HG03039 (cell line): Measurements from ENCODE around the gene NCS1.

Experiments
- ATAC-seq: cut with Tn5 transposase; IDR thresholded peaks from one replicate; pipeline ENCODE4 v1.9.1; 2021; ENCODE audit warnings: mild to moderate bottlenecking, moderate library complexity; ENCODE audit not compliant: unreplicated experiment

NCS1 gene

GRCh38 chr9:130193103-130193502 lies 20.9 kb downstream of the NCS1 start:
- no peak for ATAC-seq

DNA sequence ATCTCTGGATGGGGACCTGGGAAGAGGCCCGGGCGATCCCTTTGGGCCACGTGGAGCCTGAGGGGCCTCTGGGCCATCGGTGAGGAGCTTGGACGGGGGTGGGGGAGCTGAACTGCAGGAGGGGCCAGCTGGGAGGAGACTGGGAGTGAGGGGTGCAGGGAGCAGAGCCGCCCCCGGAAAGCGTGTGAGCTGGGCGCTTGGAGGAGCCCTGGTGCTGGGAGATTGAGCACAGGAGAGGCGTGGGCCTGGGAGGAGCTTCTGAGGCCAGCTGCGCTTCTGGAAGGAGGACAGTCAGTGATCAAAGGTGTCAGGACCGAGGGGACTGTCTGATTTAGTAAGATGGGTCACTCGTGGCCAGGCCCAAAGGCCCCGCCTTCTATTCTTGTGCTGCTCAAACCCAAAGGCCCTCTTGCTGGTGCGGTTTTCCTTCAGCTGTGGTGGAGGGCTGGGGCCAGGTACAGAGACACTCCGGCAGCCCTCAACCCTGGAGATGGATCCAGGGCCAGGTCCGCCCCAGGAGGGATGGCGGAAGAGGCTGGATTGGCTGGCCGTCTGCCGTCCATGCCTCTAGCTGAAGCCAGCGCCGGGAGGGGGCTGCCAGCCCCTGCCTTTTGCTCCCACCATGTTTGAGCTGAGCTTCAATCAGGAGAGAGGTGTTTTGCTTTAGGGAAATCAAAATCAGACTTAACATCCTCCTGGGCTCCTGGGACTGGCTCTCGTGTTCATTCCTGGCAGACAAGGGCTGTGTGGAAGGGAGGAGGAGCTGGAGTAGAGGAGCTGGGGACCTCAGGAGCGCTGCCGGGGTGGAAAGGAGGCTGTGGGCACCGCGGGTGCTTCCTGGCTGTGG lies 21.6 kb downstream of the NCS1 start:
- no peak for ATAC-seq

GRCh38 chr9:130194378-130194932 lies 22.3 kb downstream of the NCS1 start:
- no peak for ATAC-seq

- ATAC-seq: no peak
These were observed 23.4 kb downstream of the NCS1 start for GRCh38 chr9:130195638-130196037.

GRCh38 chr9:130196643-130197042 lies 24.4 kb downstream of the NCS1 start:
- no peak for ATAC-seq

DNA sequence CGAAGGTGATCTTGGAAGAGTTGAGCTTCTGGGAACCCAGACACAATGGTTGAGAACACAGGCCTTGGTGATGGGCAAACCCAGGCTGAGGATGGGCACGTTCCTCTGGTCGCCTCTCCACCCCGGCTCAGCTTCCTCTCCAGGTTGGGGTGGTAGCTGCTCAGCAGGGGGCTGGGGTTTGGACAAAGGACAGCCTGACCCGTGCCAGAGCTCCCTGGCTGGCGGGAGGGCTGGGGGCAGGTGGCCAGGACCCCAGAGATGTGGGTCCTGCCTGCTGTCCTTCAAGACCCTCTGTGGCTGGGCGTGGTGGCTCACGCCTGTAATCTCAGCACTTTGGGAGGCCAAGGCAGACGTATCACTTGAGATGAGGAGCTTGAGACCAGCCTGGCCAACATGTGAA lies 25.2 kb downstream of the NCS1 start:
- no peak for ATAC-seq

- no peak for ATAC-seq
These were observed 25.7 kb downstream of the NCS1 start for GRCh38 chr9:130197888-130198287.

- no peak for ATAC-seq
These were observed 26.4 kb downstream of the NCS1 start for GRCh38 chr9:130198501-130199179.

GRCh38 chr9:130199605-130200004 lies 27.4 kb downstream of the NCS1 start:
- no peak for ATAC-seq

DNA sequence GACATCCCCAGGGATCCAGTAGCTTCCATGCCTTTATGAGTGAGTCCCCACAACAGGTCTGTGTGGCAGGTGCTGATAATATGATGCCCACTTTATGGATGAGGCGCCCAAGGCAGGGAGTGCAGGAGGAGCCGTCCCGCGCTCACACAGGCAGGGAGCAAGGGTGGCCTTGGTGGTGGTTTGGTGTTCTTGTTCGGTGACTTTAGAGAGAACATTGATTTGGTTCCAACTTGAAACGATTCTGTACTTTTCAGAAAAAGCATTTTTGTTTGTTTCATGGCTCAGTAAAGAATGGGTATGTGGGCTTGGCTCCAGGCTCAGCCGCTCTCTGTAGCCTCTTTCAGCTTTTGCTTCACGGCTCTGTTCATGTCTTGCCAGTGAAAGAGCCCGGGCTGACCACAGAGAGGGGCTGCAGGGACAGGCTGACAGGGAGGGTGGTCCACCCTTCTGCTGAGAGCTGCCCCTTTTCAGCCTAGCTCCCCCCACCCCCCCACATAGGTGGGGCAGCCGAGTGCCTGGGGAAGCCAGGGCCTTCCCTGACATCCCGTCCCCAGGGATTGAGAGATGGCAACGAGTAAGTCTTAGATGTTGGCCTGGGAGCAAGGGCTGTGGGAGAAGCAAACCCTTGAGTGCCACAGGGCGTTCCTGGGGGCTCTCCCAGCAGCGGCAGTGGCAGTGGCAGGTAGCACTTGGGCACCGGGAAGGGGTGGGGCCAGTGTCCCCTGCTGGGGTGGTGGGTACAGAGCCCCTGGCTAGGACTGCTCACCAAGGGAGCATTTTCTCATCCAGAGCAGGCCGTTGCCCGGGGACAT lies 28.0 kb downstream of the NCS1 start:
- ATAC-seq: no peak

- no peak for ATAC-seq
These were observed 29.2 kb downstream of the NCS1 start for GRCh38 chr9:130201399-130201873.

- ATAC-seq: no peak
These were observed 29.8 kb downstream of the NCS1 start for GRCh38 chr9:130201974-130202373.

DNA sequence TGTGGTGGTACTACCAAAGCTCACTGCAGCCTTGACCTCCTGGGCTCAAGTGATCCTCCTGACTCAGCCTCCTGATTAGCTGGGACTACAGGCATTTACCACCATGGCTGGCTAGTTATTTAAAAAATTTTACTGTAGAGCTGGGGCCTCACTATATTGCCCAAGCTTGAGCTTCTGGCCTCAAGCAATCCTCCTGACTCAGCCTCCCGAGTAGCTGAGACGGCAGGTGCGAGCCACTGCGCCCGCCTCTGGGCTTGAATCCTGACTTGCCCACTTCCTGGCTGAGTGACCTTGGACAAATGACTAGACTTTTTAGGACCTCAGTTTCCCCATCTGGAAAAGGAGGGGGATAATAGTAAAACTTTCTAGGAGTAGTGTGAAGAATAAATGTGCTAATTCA lies 32.1 kb downstream of the NCS1 start:
- no peak for ATAC-seq

DNA sequence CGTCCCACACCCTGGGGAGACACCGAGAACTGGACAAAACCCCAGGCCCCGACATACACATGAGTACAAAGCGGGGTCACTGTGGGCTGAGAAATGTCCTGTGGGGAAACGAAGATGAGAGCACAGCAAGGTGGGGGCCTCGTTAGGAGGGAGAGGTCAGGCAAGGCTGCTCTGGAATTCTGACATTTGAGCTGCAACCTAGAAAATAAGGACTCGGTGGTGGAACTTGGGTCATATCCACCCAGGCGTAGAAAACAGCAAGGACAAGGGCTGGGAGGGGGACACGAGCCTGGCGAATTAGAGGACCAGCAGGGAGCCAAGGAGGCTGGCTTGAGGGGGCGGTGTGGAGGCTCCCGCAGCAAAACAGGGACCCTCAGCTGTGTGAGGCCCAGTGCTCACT lies 32.8 kb downstream of the NCS1 start:
- ATAC-seq: no peak

DNA sequence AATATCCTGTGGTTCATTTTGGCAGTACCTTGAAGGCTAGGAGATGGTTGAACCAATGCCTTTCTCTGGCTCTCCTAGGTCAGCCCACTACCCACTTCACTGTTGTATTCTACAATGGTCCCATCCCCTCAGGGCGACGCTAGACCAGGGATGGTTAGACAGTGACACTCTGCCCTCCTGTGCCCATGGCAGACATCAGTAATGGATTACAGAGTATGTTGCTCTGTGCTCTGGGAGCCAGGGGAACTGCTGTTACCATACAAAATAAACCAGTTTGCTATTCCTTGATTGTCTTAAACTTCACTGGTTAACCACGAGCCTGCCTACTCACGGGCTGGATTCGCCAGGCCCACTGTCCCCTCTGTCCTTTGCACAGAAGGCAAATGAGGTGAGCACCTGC lies 33.7 kb downstream of the NCS1 start:
- no peak for ATAC-seq

GRCh38 chr9:130206579-130206978 lies 34.4 kb downstream of the NCS1 start:
- ATAC-seq: no peak

DNA sequence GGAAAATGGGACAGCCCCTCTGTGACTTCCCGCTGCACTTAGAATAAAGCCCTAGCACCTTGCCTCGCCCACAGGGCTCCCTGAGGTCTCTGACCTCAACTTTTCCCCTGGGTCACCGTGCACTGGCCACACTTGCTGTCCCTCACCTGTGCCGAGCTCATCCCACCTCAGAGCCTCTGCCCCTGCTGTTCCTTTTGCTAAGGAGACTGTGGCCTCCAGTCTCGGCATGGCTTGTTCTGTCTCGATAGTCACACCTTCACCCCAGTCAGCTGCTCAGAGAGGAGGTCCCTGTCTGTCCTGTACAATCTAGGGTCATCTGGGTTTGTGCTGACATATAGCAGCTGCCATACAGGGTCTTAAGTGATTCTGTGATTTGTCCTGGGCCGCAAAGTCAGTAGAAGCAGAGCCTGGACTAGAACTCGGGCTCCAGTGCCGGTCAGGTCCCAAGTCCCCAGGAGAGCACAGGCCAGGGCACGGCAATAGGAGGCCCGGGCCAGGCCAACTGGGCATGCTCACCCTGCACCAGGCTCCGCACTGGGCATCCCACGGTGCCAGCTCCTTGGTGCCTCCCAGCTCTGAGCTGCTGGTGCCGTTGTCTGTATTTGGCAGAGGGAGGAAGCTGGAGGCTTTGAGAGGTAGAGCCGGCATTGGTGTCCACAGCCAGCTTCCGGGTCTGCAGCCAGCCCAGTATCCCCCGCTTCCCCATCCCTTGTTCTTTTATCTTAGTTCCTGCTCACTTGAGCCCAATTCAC lies 35.2 kb downstream of the NCS1 start:
- ATAC-seq: no peak

GRCh38 chr9:130208600-130209347 lies 36.6 kb downstream of the NCS1 start:
- ATAC-seq: no peak

- no peak for ATAC-seq
These were observed 37.2 kb downstream of the NCS1 start for GRCh38 chr9:130209422-130209821.
